ENCODE results near the gene SLC25A11. TPM values are rescaled to one million over a fixed set of nuclear protein-coding genes. Genes with fewer than 3 reads are reported as not detected.

The SLC25A11 gene
- total RNA-seq, 1 donor from 2014 or later = 36.8 TPM

GRCh38 chr17:4893721-4894560 is 45.9 kb downstream of the SLC25A11 start:
- TF ChIP-seq EZH2 (IDR thresholded peaks at IDR 0.05; ENCODE audit: insufficient read depth, low read length) = no peak
- TF ChIP-seq CTCF (IDR thresholded peaks at IDR 0.05; ENCODE audit: insufficient read depth, low read depth, low read length) = no peak
- Histone ChIP-seq H2AFZ (ENCODE audit: low read depth, low read length) (no peak overlapping the region), H3K9me3 (ENCODE audit: insufficient read depth, low read depth, low read length) (no peaks in the 10 kb centered on the region), H3K4me1 (ENCODE audit: insufficient read depth, low read length) (no peaks in the 10 kb centered on the region), H4K20me1 (ENCODE audit: insufficient read depth, low read length) (peaks cover 6% of the 10 kb centered on the region), H3K27me3 (ENCODE audit: insufficient read depth, low read length) (no peaks in the 10 kb centered on the region), H3K9ac (ENCODE audit: low read length) (no peak overlapping the region), H3K4me2 (ENCODE audit: low read length) (no peak overlapping the region), H3K27ac (ENCODE audit: low read depth, low read length) (no peak overlapping the region), H3K4me3 (ENCODE audit: insufficient read depth, low read depth, low read length) (no peak overlapping the region), H3K79me2 (ENCODE audit: insufficient read depth, low read length) (no peaks in the 10 kb centered on the region), H3K36me3 (ENCODE audit: insufficient read depth, low read length) (peaks cover 14% of the 10 kb centered on the region)
- no peaks in the 10 kb centered on the region for H3K27me3 Mint-ChIP-seq (ENCODE audit: low read depth, unreplicated experiment)
- peaks cover 13% of the 10 kb centered on the region for H3K36me3 Mint-ChIP-seq (ENCODE audit: low read depth, unreplicated experiment)
- H3K9me3 Mint-ChIP-seq (ENCODE audit: unreplicated experiment) = no peaks in the 10 kb centered on the region
- no peak for FAIRE-seq
- H3K4me1 Mint-ChIP-seq (ENCODE audit: low read depth, unreplicated experiment) = no peaks in the 10 kb centered on the region
- H3K27ac Mint-ChIP-seq (ENCODE audit: unreplicated experiment) = no peak overlapping the region
- DNase-seq (ENCODE audit: low read depth) = no peak
- no peak overlapping the region for H3K4me3 Mint-ChIP-seq (ENCODE audit: unreplicated experiment)

GRCh38 chr17:4893272-4893671 is 46.6 kb downstream of the SLC25A11 start:
- DNase-seq (ENCODE audit: low read depth) = no peak
- Histone ChIP-seq H2AFZ (ENCODE audit: low read depth, low read length) (no peak overlapping the region), H3K79me2 (ENCODE audit: insufficient read depth, low read length) (no peaks in the 10 kb centered on the region), H4K20me1 (ENCODE audit: insufficient read depth, low read length) (peaks cover 6% of the 10 kb centered on the region), H3K4me2 (ENCODE audit: low read length) (no peak overlapping the region), H3K27ac (ENCODE audit: low read depth, low read length) (no peak overlapping the region), H3K9ac (ENCODE audit: low read length) (no peak overlapping the region), H3K4me3 (ENCODE audit: insufficient read depth, low read depth, low read length) (no peak overlapping the region), H3K9me3 (ENCODE audit: insufficient read depth, low read depth, low read length) (no peaks in the 10 kb centered on the region), H3K36me3 (ENCODE audit: insufficient read depth, low read length) (peaks cover 14% of the 10 kb centered on the region), H3K27me3 (ENCODE audit: insufficient read depth, low read length) (no peaks in the 10 kb centered on the region), H3K4me1 (ENCODE audit: insufficient read depth, low read length) (no peaks in the 10 kb centered on the region)
- FAIRE-seq = no peak
- Mint-ChIP-seq H3K27me3 (ENCODE audit: low read depth, unreplicated experiment) (no peaks in the 10 kb centered on the region), H3K4me3 (ENCODE audit: unreplicated experiment) (no peak overlapping the region), H3K4me1 (ENCODE audit: low read depth, unreplicated experiment) (no peaks in the 10 kb centered on the region), H3K27ac (ENCODE audit: unreplicated experiment) (no peak overlapping the region), H3K9me3 (ENCODE audit: unreplicated experiment) (no peaks in the 10 kb centered on the region), H3K36me3 (ENCODE audit: low read depth, unreplicated experiment) (peaks cover 9% of the 10 kb centered on the region)
- TF ChIP-seq CTCF (IDR thresholded peaks at IDR 0.05; ENCODE audit: insufficient read depth, low read depth, low read length) (no peak), EZH2 (IDR thresholded peaks at IDR 0.05; ENCODE audit: insufficient read depth, low read length) (no peak)

Data from astrocyte (in vitro differentiated cells and primary cell).